Activated B cell treated with CpG ODN at 0.5 μM for 24 hours (primary cell): ENCODE measurements around the gene IFNAR2. TPM values are rescaled to one million over a fixed set of nuclear protein-coding genes. Genes with fewer than 3 reads are reported as not detected.

ENCODE experiments used
- ATAC-seq: fragments of 200-7000 bp; cut with Tn5 transposase; one replicate; pipeline ENCODE4 v1.10.0; 2021; ENCODE audit warnings: low read depth, mild to moderate bottlenecking, moderate library complexity
- CTCF ChIA-PET: fragments of 350-600 bp; sonication (Branson Sonifier 250); formaldehyde crosslinking; loops from one replicate; lab custom pipeline; 2021; ENCODE audit warnings: antibody characterized with exemption; lab: Charles Lee
- POLR2A ChIA-PET: fragments of 350-600 bp; sonication (Branson Sonifier 250); formaldehyde crosslinking; loops from one replicate; lab custom pipeline; 2021; ENCODE audit warnings: antibody characterized with exemption; lab: Charles Lee
- DNase-seq: peaks from one replicate; pipeline ENCODE4 v3.0.0; 2022
- H3K27ac Mint-ChIP-seq: one replicate; pipeline ENCODE4 v1.8.0; 2020; ENCODE audit warnings: mixed read lengths
- H3K27me3 Mint-ChIP-seq: one replicate; pipeline ENCODE4 v1.8.0; 2021; ENCODE audit warnings: mixed read lengths
- H3K36me3 Mint-ChIP-seq: one replicate; pipeline ENCODE4 v1.8.0; 2021; ENCODE audit warnings: low read depth, mixed read lengths
- H3K4me1 Mint-ChIP-seq: one replicate; pipeline ENCODE4 v1.8.0; 2021; ENCODE audit warnings: mixed read lengths
- H3K4me3 Mint-ChIP-seq: one replicate; pipeline ENCODE4 v1.8.0; 2020; ENCODE audit warnings: mild to moderate bottlenecking, mixed read lengths
- H3K9me3 Mint-ChIP-seq: one replicate; pipeline ENCODE4 v1.8.0; 2020; ENCODE audit warnings: mixed read lengths
- CTCF ChIP-seq: fragments of 200-600 bp; IDR thresholded peaks from one replicate; pipeline ENCODE4 v1.8.0; 2022; ENCODE audit warnings: antibody characterized with exemption, mild to moderate bottlenecking
- intact Hi-C: fragments of 100-400 bp; cut with micrococcal nuclease; formaldehyde crosslinking; loops from one replicate; pipeline ENCODE4 v1.15.1; 2024
- total RNA-seq: library from RNA; stranded (reverse); gene quantifications from 2 replicates; pipeline ENCODE4 v1.2.3, GENCODE V29; 2022

Gene IFNAR2
- total RNA-seq, 1 donor from 2014 or later, result 29.2 TPM

- peak overlapping the region; percentile 12 for H3K27ac Mint-ChIP-seq
- no peak overlapping the region for H3K4me3 Mint-ChIP-seq
- POLR2A ChIA-PET, result interaction anchor here (0.5 to 1.5 kb wide), 11 partner anchors 19 to 1034 kb away, joined by 3 to 19 read pairs (median 4); partner anchors contain the start of gene IFNAR1
- no peaks in the 10 kb centered on the region for H3K9me3 Mint-ChIP-seq
- H3K36me3 Mint-ChIP-seq, result no peaks in the 10 kb centered on the region
- TF ChIP-seq CTCF, result no peak
- DNase-seq (no peak), ATAC-seq (peak; percentile 88)
- H3K4me1 Mint-ChIP-seq, result peaks cover 27% of the 10 kb centered on the region
- CTCF ChIA-PET, result interaction anchor here (0.6 to 2.0 kb wide), 21 partner anchors 9 to 406 kb away, joined by 3 to 59 read pairs (median 4); partner anchors contain the start of genes IFNAR1 and IL10RB
- H3K27me3 Mint-ChIP-seq, result peaks cover 10% of the 10 kb centered on the region
- intact Hi-C loops, result loop anchor here (1.0 to 10.0 kb wide), 9 partner anchors 66 to 343 kb away; partner anchors contain the start of genes GART, IFNAR1, OLIG2 and SON
Measured at GRCh38 chr21:33199516-33200217, 30.1 kb upstream of the IFNAR2 start.

- ChIA-PET POLR2A (interaction anchor here (1.4 kb wide), 1 partner anchor 243 kb away, joined by 3 read pairs; no protein-coding TSS in a partner anchor), CTCF (interaction anchor here (3.8 kb wide), 1 partner anchor 243 kb away, joined by 16 read pairs; no protein-coding TSS in a partner anchor)
- Mint-ChIP-seq H3K9me3 (no peaks in the 10 kb centered on the region), H3K27me3 (no peaks in the 10 kb centered on the region), H3K27ac (no peak overlapping the region), H3K36me3 (no peaks in the 10 kb centered on the region), H3K4me3 (no peak overlapping the region), H3K4me1 (peaks cover 44% of the 10 kb centered on the region)
- intact Hi-C loops, result no loop called here
- no peak for TF ChIP-seq CTCF
- DNase-seq, result no peak
- ATAC-seq, result no peak
Measured at GRCh38 chr21:33201956-33202355, 27.8 kb upstream of the IFNAR2 start.

- ChIA-PET CTCF (interaction anchor here (1.2 to 3.8 kb wide), 3 partner anchors 122 to 242 kb away, joined by 3 to 16 read pairs (median 3); partner anchors contain the start of gene IFNAR1), POLR2A (interaction anchor here (1.1 to 2.8 kb wide), 5 partner anchors 64 to 242 kb away, joined by 3 to 27 read pairs (median 5); partner anchors contain the start of genes IFNAR1 and IL10RB)
- no peak overlapping the region for H3K27ac Mint-ChIP-seq
- intact Hi-C loops, result no loop called here
- peaks cover 50% of the 10 kb centered on the region for H3K4me1 Mint-ChIP-seq
- H3K36me3 Mint-ChIP-seq, result no peaks in the 10 kb centered on the region
- TF ChIP-seq CTCF, result no peak
- H3K9me3 Mint-ChIP-seq, result no peaks in the 10 kb centered on the region
- no peaks in the 10 kb centered on the region for H3K27me3 Mint-ChIP-seq
- ATAC-seq, result no peak
- H3K4me3 Mint-ChIP-seq, result no peak overlapping the region
- DNase-seq, result no peak
Measured at GRCh38 chr21:33202464-33203363, 27.0 kb upstream of the IFNAR2 start.

GRCh38 chr21:33203371-33203724 lies 26.4 kb upstream of the IFNAR2 start:
- ChIA-PET CTCF (interaction anchor here (0.9 to 3.8 kb wide), 4 partner anchors 122 to 402 kb away, joined by 3 to 16 read pairs (median 4); partner anchors contain the start of gene IFNAR1), POLR2A (interaction anchor here (1.1 to 2.8 kb wide), 5 partner anchors 64 to 241 kb away, joined by 3 to 27 read pairs (median 5); partner anchors contain the start of genes IFNAR1 and IL10RB)
- peaks cover 56% of the 10 kb centered on the region for H3K4me1 Mint-ChIP-seq
- DNase-seq (no peak), ATAC-seq (no peak)
- TF ChIP-seq CTCF, result no peak
- H3K9me3 Mint-ChIP-seq, result peaks cover 2% of the 10 kb centered on the region
- intact Hi-C loops, result no loop called here
- H3K27ac Mint-ChIP-seq, result peak overlapping the region; percentile 9
- no peaks in the 10 kb centered on the region for H3K36me3 Mint-ChIP-seq
- H3K27me3 Mint-ChIP-seq, result no peaks in the 10 kb centered on the region
- H3K4me3 Mint-ChIP-seq, result no peak overlapping the region
